IMR-90 (cell line): Measurements from ENCODE around the gene GSPT1. TPM values are rescaled to one million over a fixed set of nuclear protein-coding genes. Genes with fewer than 3 reads are reported as not detected.

Experiments
- ATAC-seq: fragments of 200-7000 bp; cut with Tn5 transposase; 2 replicates; pipeline ENCODE4 v1.9.1; 2020; ENCODE audit warnings: low read depth, mild to moderate bottlenecking, moderate library complexity
- Bru-seq: library from RNA; stranded (reverse); fragments of 400-500 nt; gene quantifications from one replicate; lab custom pipeline; 2021; lab: Mats Ljungman, UMichigan
- BruChase-seq, 2 experiments: library from RNA; stranded (reverse); fragments of 400-500 nt; gene quantifications; one replicate each; lab custom pipeline; 2021; lab: Mats Ljungman, UMichigan
- BruUV-seq: library from RNA; stranded (reverse); fragments of 400-500 nt; replicated peaks from 2 replicates; lab custom pipeline; 2021; lab: Mats Ljungman, UMichigan
- CTCF ChIA-PET: fragments of 300-600 bp; formaldehyde crosslinking; extraction: SDS; loops from one replicate; lab custom pipeline; 2021; ENCODE audit warnings: antibody characterized with exemption; lab: Yijun Ruan, JAX
- POLR2A ChIA-PET: fragments of 300-600 bp; sonication (Branson Sonifier 250); formaldehyde crosslinking; loops from one replicate; lab custom pipeline; 2022; ENCODE audit warnings: antibody characterized with exemption; ENCODE audit not compliant: unreplicated experiment; lab: Charles Lee
- DNase-seq: peaks from one replicate; pipeline ENCODE4 v3.0.0; 2013
- H2AFZ ChIP-seq: replicated peaks from 2 replicates; pipeline ENCODE3; 2013; ENCODE audit warnings: low read length, mild to moderate bottlenecking; ENCODE audit not compliant: poor library complexity
- H2AK5ac ChIP-seq: 2 replicates; pipeline ENCODE4 v1.6.1; 2013; ENCODE audit warnings: low read depth, low read length, inconsistent platforms
- H2AK9ac ChIP-seq: replicated peaks from 2 replicates; pipeline ENCODE3; 2013; ENCODE audit warnings: mild to moderate bottlenecking, low read depth, low read length, moderate library complexity; ENCODE audit not compliant: poor library complexity
- H2BK120ac ChIP-seq: 2 replicates; pipeline ENCODE4 v1.6.1; 2013; ENCODE audit warnings: low read depth, low read length, inconsistent platforms
- H2BK15ac ChIP-seq: 3 replicates; pipeline ENCODE4 v1.6.1; 2013; ENCODE audit warnings: low read depth, low read length, inconsistent platforms
- H2BK20ac ChIP-seq: 2 replicates; pipeline ENCODE4 v1.6.1; 2013; ENCODE audit warnings: low read depth, mild to moderate bottlenecking, inconsistent platforms, low read length, moderate library complexity
- H2BK5ac ChIP-seq: 2 replicates; pipeline ENCODE4 v1.6.1; 2013; ENCODE audit warnings: mild to moderate bottlenecking, low read depth, low read length, inconsistent platforms; ENCODE audit not compliant: poor library complexity, severe bottlenecking
- H3K14ac ChIP-seq: replicated peaks from 2 replicates; pipeline ENCODE4 v1.6.1; 2013; ENCODE audit warnings: low read depth, low read length, inconsistent platforms
- H3K18ac ChIP-seq: 2 replicates; pipeline ENCODE4 v1.6.1; 2013; ENCODE audit warnings: low read depth, low read length, control low read depth
- H3K23ac ChIP-seq: 2 replicates; pipeline ENCODE4 v1.6.1; 2013; ENCODE audit warnings: low read depth, low read length, inconsistent platforms
- H3K27ac ChIP-seq: 2 replicates; pipeline ENCODE4 v1.5.1; 2013; ENCODE audit warnings: mild to moderate bottlenecking, control low read depth, low read length; ENCODE audit not compliant: insufficient read depth
- H3K27me3 ChIP-seq: 2 replicates; pipeline ENCODE4 v1.6.1; 2013; ENCODE audit warnings: low read length; ENCODE audit not compliant: control insufficient read depth, insufficient read depth
- H3K36me3 ChIP-seq: 2 replicates; pipeline ENCODE4 v1.6.1; 2013; ENCODE audit warnings: low read length, mixed read lengths; ENCODE audit not compliant: control insufficient read depth, insufficient read depth
- H3K4ac ChIP-seq: 2 replicates; pipeline ENCODE4 v1.6.1; 2013; ENCODE audit warnings: low read depth, low read length, inconsistent platforms
- H3K4me1 ChIP-seq: 2 replicates; pipeline ENCODE4 v1.6.1; 2013; ENCODE audit warnings: low read length, mixed read lengths; ENCODE audit not compliant: control insufficient read depth, insufficient read depth
- H3K4me2 ChIP-seq: 2 replicates; pipeline ENCODE4 v1.6.1; 2013; ENCODE audit warnings: low read depth, mild to moderate bottlenecking, control low read depth, low read length, moderate library complexity
- H3K4me3 ChIP-seq: 2 replicates; pipeline ENCODE4 v1.5.1; 2013; ENCODE audit warnings: low read depth, mild to moderate bottlenecking, control low read depth, low read length, moderate library complexity; ENCODE audit not compliant: insufficient read depth
- H3K56ac ChIP-seq: 2 replicates; pipeline ENCODE4 v1.6.1; 2013; ENCODE audit warnings: low read length, inconsistent platforms; ENCODE audit not compliant: insufficient read depth; ENCODE audit errors: extremely low read depth
- H3K79me1 ChIP-seq, 2 experiments: 2 replicates each; pipeline ENCODE4 v1.6.1; 2013; ENCODE audit warnings: low read length in 2 of 2, inconsistent platforms in 1 of 2, low read depth in 1 of 2
- H3K9ac ChIP-seq: 2 replicates; pipeline ENCODE4 v1.6.1; 2013; ENCODE audit warnings: low read depth, low read length, control low read depth
- H3K9me1 ChIP-seq: 2 replicates; pipeline ENCODE4 v1.6.1; 2013; ENCODE audit warnings: low read length, inconsistent platforms; ENCODE audit not compliant: insufficient read depth
- H3K9me3 ChIP-seq: 2 replicates; pipeline ENCODE4 v1.6.1; 2013; ENCODE audit warnings: low read length; ENCODE audit not compliant: control insufficient read depth, insufficient read depth
- H4K20me1 ChIP-seq: 2 replicates; pipeline ENCODE4 v1.6.1; 2013; ENCODE audit warnings: low read length, inconsistent platforms; ENCODE audit not compliant: insufficient read depth
- H4K5ac ChIP-seq: 2 replicates; pipeline ENCODE4 v1.6.1; 2013; ENCODE audit warnings: mild to moderate bottlenecking, low read depth, low read length, control low read depth
- H4K8ac ChIP-seq, 2 experiments: 2 replicates each; pipeline ENCODE4 v1.6.1; 2013; ENCODE audit warnings: low read depth in 2 of 2, low read length in 2 of 2, control low read depth in 1 of 2, inconsistent platforms in 1 of 2
- H4K91ac ChIP-seq: 2 replicates; pipeline ENCODE4 v1.6.1; 2013; ENCODE audit warnings: low read depth, low read length, inconsistent platforms; ENCODE audit not compliant: insufficient read depth
- ELK1 ChIP-seq: fragments of 150-350 bp; IDR thresholded peaks from 2 replicates; pipeline ENCODE4 v1.6.1; 2016; ENCODE audit warnings: low read depth, mild to moderate bottlenecking, low read length, moderate library complexity, borderline replicate concordance
- MAFK ChIP-seq: IDR thresholded peaks from 2 replicates; pipeline ENCODE4 v1.6.1; 2012; ENCODE audit warnings: low read depth, low read length, improper control_type of control experiment
- MAZ ChIP-seq: IDR thresholded peaks from 2 replicates; pipeline ENCODE4 v1.6.1; 2012; ENCODE audit warnings: low read depth, mild to moderate bottlenecking, low read length, improper control_type of control experiment, moderate library complexity, borderline replicate concordance
- MXI1 ChIP-seq: IDR thresholded peaks from 2 replicates; pipeline ENCODE4 v1.6.1; 2012; ENCODE audit warnings: low read depth, mild to moderate bottlenecking, low read length, moderate library complexity, borderline replicate concordance
- POLR2A ChIP-seq: IDR thresholded peaks from 2 replicates; pipeline ENCODE4 v1.6.1; 2012; ENCODE audit warnings: mild to moderate bottlenecking, low read depth, low read length
- WGBS, 2 experiments: methylation state at CpG; one replicate each; pipeline versions ENCODE4 v1.1.5 to v1.1.7; 2013; ENCODE audit warnings: missing lambda C conversion rate in 2 of 2; ENCODE audit not compliant: insufficient read length in 1 of 2; ENCODE audit errors: extremely low coverage in 2 of 2; 5-methylcytosine and 5-hydroxymethylcytosine counted together
- dilution Hi-C: fragments of 300-500 bp; cut with HindIII; formaldehyde crosslinking; loops from one replicate; pipeline ENCODE4 v1.14.3; 2018; ENCODE audit warnings: low sequenced_read_pairs; ENCODE audit not compliant: unreplicated experiment
- in situ Hi-C: fragments of 300-500 bp; cut with MboI; formaldehyde crosslinking; loops from 3 replicates; pipeline ENCODE4 v1.14.3; 2019; ENCODE audit warnings: low sequenced_read_pairs, inconsistent platforms, mixed read lengths
- intact Hi-C: fragments of 100-400 bp; cut with micrococcal nuclease; formaldehyde crosslinking; loops from 2 replicates; pipeline ENCODE4 v1.10.0; 2022
- long read RNA-seq: library from polyadenylated mRNA; unstranded; transcript quantifications from one replicate; pipeline ENCODE4 v2.0.0, GENCODE V29; 2021; ENCODE audit not compliant: unreplicated experiment
- polyA plus RNA-seq, 3 experiments: library from polyadenylated mRNA; depleted of rRNA; stranded (reverse); fragments of >200 nt; gene quantifications; 2 replicates each; pipeline ENCODE4 v1.2.3, GENCODE V29; 2012; ENCODE audit warnings: low replicate concordance in 1 of 3
- total RNA-seq: library from RNA; depleted of rRNA; stranded (reverse); fragments of >200 nt; gene quantifications from 2 replicates; pipeline ENCODE4 v1.2.3, GENCODE V29; 2012; rRNA removed

The GSPT1 gene
- 84.8 and 121 TPM in 2 replicates for total RNA-seq
- polyA plus RNA-seq (2012; rRNA removed), result 68.8 and 76.3 TPM in 2 replicates
- 7.5 and 16.8 TPM in 2 replicates for polyA plus RNA-seq (2012; cell fraction: cytosol; rRNA removed)
- polyA plus RNA-seq (2012; cell fraction: nucleus; rRNA removed; ENCODE audit: low replicate concordance), result 6.0 and 42.6 TPM in 2 replicates
- percentile 85 among the genes with signal in this experiment for Bru-seq, nascent RNA
- BruChase-seq, experiment 1, labeled RNA remaining after a 6-hour chase, result percentile 96 among the genes with signal in this experiment
- percentile 93 among the genes with signal in this experiment for BruChase-seq, experiment 2, labeled RNA remaining after a 2-hour chase
- long read RNA-seq, full-length matches to known transcripts, result 101 of 203 reads
- long read RNA-seq, partial matches to known transcripts, result 81 of 203 reads
- long read RNA-seq, other reads (novel, unspliced or antisense), result 21 of 203 reads

GRCh38 chr16:11915644-11916523, at the start of gene GSPT1:
Gene GSPT1, minus strand, starts transcription at chr16:11915956. Its CDS starts 236 bp downstream, at chr16:11915720.
- Histone ChIP-seq H3K36me3 (peaks cover 2% of the 10 kb centered on the region; the same call in 1 of the 2 replicates), H3K23ac (peak within 1 kb of the TSS; percentile 95), H3K4me3 (peak within 1 kb of the TSS; percentile 94), H2AK9ac (peak within 1 kb of the TSS; percentile 90), H4K20me1 (peaks cover 40% of the 10 kb centered on the region), H3K4me2 (peak within 1 kb of the TSS; percentile 97), H3K9me3 (no peaks in the 10 kb centered on the region), H2BK20ac (peak within 1 kb of the TSS; percentile 23; the same call in 1 of the 2 replicates), H2BK120ac (0 out of 2 replicates have a peak within 1 kb of the TSS, but pooled peaks have one; percentile 48), H3K9me1 (peaks cover 6% of the 10 kb centered on the region), H4K8ac (peak within 1 kb of the TSS; percentile 92 to 97), H3K18ac (no peak within 1 kb of the TSS), H3K27me3 (peaks cover 7% of the 10 kb centered on the region), H2BK5ac (peak within 1 kb of the TSS; percentile 84), H3K14ac (peak within 1 kb of the TSS; percentile 86), H2AK5ac (peak within 1 kb of the TSS; percentile 63), H4K5ac (peak within 1 kb of the TSS; percentile 70), H3K56ac (peak within 1 kb of the TSS; percentile 58), H3K4ac (peak within 1 kb of the TSS; percentile 86), H2AFZ (peak within 1 kb of the TSS; percentile 97), H3K9ac (peak within 1 kb of the TSS; percentile 78), H3K79me1 (peaks cover 0 to 34% of the 10 kb centered on the region in 2 experiments; a peak in 3 of 4 replicates), H3K27ac (peak within 1 kb of the TSS; percentile 87), H3K4me1 (peaks cover 8% of the 10 kb centered on the region), H4K91ac (peak within 1 kb of the TSS; percentile 65), H2BK15ac (no peak within 1 kb of the TSS)
- DNase-seq, result peak; percentile 97
- ATAC-seq, result peak; percentile 96
- in situ Hi-C loops, result no loop called here
- no TSS peak for BruUV-seq
- TF ChIP-seq MXI1 (peak; percentile 87), ELK1 (peak; percentile 53; the same call in 1 of the 2 replicates), MAFK (no peak), POLR2A (peak; percentile 85), MAZ (peak; percentile 99)
- WGBS, 2 experiments, result 1% methylated on average over 32 of the region's 84 CpGs; no CpG with 5 or more reads in 1 of the 2 experiments
- POLR2A ChIA-PET, result interaction anchor here (0.6 kb wide), 1 partner anchor 459 kb away, joined by 4 read pairs; no protein-coding TSS in a partner anchor
- intact Hi-C loops, result loop anchor here (1.0 kb wide), 1 partner anchor 141 kb away; no protein-coding TSS in a partner anchor
- dilution Hi-C loops, result no loop called here
- CTCF ChIA-PET, result interaction anchor here (1.5 kb wide), 1 partner anchor 152 kb away, joined by 3 read pairs; no protein-coding TSS in a partner anchor
